GM15510 (cell line): ENCODE data around the gene COX7A2L.

ENCODE experiments used
- POLR2A ChIP-seq: IDR thresholded peaks from 3 replicates; pipeline ENCODE4 v1.6.1; 2011; ENCODE audit warnings: borderline replicate concordance; ENCODE audit not compliant: insufficient read length; ENCODE audit errors: extremely low read depth

COX7A2L gene

GRCh38 chr2:42360890-42361727 is at the start of gene COX7A2L:
Gene COX7A2L, minus strand, starts transcription at chr2:42361217. Its CDS starts 56 bp downstream, at chr2:42361161.
- peak; percentile 66 for TF ChIP-seq POLR2A

- TF ChIP-seq POLR2A = no peak
Measured at GRCh38 chr2:42408009-42408408, 47.0 kb upstream of the COX7A2L start.

DNA sequence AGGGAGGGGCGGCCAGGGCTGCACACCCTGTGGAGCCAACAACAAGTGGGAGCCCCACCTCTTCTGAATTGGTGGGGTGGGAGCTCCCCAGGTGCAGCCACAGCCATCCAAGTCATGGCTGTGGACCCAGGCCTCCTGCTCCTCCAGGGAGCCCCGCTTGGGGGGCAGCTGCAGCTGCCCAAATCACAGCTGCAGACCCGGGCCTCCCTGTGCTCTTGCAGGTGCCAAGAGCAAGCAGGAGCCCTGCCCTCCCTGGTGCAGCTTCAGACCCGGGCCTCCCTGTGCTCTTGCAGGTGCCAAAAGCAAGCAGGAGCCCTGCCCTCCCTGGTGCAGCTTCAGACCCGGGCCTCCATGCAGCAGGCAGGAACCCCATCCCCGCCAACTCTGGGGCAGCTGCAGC is 46.5 kb upstream of the COX7A2L start:
- TF ChIP-seq POLR2A = no peak

DNA sequence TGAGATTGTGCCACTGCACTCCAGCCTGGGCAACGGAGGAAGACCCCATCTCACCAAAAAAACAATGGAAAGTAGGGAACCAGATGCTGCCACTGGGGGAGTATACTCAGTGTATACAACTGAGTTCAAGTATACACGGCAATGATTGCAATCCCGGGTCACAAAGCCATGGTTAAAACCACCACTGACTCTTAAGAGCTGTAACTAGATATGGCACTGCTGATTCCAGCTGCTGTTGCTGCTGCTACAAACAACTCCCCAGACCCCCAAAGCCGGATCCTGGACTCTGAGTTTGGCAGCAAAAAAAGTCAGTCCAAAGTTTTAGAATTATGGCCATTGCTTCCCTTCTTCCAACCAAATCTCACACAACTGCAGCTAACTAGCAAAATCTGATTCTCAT is 43.7 kb upstream of the COX7A2L start:
- TF ChIP-seq POLR2A = no peak

DNA sequence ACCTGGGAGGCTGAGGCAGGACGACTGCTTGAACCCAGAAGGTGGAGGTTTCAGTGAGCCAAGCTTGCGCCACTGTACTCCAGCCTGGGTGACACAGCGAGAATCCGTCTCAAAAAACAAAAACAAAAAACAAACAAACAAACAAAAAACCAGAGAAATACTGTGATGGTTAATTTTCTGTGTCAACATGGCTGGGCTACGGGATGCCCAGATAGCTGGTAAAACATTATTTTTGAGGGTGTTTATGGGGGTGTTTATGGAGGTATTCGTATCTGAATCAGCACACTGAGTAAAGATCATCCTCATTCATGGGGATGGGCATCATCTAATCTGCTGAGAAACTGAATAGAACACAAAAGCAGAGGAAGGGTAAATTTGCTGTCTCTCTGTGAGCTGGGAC is 40.8 kb upstream of the COX7A2L start:
- TF ChIP-seq POLR2A = no peak

DNA sequence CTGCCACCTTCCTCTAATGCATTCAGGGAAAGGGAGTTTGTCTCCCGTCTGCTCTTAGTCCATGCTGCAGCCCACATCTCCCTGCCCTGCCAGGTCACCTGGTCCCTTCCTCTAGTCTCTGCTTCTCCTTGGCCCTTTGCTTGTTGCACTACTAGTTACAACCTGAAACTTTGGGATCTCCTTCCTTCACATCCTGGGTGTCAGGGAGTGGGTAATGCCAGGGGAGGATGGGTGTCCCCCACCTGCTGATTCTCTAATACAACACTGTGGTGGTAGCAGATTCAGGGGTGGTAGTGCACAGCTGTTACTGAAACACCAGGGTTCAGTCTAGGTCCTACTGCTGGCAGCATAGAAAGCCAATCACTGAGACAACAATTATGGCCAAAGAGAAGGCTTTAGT is 31.2 kb upstream of the COX7A2L start:
- TF ChIP-seq POLR2A = no peak

DNA sequence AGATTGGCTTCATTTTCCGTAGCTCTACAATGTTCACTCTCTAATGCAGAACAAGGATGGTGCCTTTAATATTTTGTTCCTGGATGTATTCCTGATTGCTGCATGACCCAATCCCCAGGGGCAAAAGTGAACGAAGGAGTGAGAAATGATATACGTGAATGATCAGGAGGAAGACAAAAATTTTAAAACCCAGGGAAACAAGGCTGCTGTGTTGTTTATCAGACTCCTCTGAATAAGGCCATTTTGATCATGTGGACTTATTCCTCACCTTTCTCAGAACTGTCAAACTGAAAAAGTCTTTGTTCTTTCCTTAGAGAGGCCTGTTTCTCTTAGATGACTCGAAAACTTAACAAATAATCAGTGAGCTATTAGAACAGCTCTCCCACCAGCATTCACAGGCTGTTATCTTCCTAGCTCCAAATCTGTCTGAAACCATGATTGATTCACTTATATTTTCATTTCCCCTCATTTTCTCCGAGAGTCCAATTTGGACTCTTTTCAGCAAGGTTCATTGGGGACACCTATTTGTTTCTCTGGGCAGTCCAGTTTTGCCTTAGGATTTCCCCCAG is 29.5 kb upstream of the COX7A2L start:
- no peak for TF ChIP-seq POLR2A

DNA sequence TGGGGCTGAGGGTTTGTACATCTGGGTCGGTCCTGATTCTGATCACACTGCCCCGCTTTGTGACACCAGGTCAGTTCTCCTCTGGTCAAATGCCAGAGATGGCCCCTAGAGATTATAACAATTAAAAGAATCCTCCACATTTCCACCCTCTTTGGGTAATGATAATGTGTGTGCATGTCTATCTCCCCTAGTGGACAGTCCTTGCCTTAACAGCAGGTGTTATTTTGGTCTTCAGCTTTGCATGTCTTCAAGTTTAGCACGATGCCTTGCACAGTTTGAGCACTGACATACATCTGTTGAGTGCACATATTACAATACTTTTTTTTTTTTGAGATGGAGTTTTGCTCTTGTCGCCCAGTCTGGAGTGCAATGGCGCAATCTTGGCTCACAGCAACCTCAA is 25.7 kb upstream of the COX7A2L start:
- no peak for TF ChIP-seq POLR2A

DNA sequence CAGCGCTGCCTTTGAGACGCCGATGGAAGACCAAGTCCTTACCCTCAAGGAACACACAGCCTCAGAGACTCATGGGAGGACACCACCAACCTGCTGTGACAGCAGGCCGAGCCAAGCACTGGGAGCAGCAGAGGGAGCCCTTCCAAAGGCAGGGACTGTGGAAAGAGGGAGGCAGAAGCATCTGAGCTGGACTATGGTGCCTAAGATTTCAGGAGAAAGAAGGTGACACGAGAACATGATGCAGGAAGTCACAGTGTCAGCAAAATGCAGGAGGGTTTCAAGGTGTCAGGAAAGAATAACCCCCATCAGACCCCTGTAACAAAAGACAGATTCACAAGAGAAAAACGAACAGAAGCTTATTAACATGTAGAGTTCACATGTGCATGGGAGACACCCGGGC is 24.2 kb upstream of the COX7A2L start:
- no peak for TF ChIP-seq POLR2A

DNA sequence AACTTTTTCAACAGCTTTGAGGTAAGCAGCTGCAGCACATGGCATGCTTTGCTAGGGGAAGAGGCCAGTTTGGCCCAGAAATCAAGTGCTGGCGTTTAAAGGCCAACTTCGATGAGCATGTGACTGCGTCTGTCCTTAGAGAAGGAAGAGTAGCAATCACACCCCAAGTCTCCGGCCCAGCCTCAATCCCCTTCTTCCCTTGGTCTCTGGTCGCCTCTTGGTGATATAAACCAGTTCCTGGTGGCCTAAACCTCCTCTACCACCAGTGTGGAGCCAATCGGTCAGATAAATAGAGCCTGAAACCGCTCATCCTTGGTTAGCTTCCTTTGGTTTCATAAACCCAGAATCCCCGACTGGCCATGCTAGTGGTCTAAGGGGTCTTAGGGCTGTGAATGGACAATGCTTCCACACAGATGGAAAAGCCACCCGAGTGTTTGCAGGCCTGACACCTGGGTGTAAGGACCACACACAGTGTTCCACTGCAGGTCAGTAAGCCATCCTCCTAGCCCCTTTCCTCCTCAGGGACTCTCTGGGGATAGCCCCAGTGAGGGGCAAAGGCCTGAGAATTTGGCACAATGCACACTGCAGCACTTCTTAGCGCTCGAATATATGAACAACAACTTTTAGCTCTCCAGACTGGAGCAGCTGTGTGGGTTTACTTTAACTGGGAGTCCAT is 23.0 kb upstream of the COX7A2L start:
- TF ChIP-seq POLR2A = no peak

- no peak for TF ChIP-seq POLR2A
Measured at GRCh38 chr2:42382144-42382543, 21.1 kb upstream of the COX7A2L start.

- TF ChIP-seq POLR2A = no peak
Measured at GRCh38 chr2:42378415-42378814, 17.4 kb upstream of the COX7A2L start.

DNA sequence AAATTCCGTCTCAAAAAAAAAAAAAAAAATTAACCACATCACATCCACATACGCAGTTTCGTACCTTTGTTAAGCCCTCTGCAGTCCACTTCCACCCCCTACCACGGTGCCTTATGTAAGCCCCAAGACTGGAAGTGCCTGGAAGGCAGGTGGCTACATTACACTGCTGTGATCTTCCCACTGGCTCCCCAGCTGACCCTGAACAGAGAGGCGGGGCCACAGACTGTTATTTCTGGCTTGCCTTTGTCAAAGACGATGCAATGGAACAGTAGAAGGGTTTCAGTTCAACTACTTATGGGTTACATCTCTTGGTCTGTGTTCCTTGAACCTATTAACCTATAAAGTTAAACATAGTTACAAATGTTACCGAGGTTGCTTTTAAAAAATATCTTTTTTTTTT is 15.7 kb upstream of the COX7A2L start:
- no peak for TF ChIP-seq POLR2A

GRCh38 chr2:42372474-42373200 is 11.6 kb upstream of the COX7A2L start:
- no peak for TF ChIP-seq POLR2A

DNA sequence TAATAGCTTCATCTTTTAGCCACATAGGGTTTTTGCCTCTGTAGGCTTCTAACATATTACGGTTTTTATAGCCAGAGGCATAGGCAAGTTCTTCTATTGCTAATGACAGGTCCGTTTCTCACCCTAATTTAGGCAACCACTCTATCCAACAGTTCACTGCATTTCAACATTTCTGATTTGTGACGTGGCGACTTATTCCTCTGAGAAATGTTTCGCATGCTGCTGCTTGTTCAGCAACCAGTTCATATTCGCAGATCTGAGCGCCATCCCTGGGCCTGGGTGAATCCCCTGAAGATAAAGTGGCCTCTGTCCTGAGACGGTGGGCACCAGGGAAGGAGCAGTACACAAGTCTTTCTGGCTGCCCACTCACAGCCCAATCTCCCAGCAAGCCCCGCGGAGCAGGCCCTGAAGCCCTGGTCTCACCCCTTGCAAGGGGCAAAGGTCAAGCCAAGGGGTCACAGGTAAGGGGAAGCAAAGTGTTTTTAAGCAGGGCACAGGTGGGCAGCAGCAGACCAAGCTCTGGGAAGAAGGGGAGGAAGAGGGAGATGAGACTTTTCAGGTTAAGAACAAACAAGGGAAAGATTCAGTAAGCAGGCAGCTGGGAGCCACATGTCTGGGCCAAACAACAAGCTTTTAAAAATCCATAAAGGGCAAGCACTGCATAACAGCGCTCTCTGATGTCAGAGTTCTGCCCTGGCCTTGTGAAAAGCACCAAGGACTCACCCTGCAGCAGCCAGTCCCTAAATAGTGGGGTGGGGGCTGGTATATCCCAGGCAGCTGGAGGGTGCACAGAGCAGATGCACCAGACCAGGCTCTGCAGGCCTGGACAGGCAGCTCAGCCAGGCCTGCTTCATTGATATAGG is 10.8 kb upstream of the COX7A2L start:
- no peak for TF ChIP-seq POLR2A
